HG03135 (cell line): ENCODE measurements around the gene ENPP7.

ENCODE experiments used
- ATAC-seq: cut with Tn5 transposase; IDR thresholded peaks from one replicate; pipeline ENCODE4 v1.9.1; 2021; ENCODE audit warnings: mild to moderate bottlenecking, moderate library complexity; ENCODE audit not compliant: unreplicated experiment

The ENPP7 gene

GRCh38 chr17:79730437-79730768 is 340 bp upstream of the ENPP7 start:
- no peak for ATAC-seq

DNA sequence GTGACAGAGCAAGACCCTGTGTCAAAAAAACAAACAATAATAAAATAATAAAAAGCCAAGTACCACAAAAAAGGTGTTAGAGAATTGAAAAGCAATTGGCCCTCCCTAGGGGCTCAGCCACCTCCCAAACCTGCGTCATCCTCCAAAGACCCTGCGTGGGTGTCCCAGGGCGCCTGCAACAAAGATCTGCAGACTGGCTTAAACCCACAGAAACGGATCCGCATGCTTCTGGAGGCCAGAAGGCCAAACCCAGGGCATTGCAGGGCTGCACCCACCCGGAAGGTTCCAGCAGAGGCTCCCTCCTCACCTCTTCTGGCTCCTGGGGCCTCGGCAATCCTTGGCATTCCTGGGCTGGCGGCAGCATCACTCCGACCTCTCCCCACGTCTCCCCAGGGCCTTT is 1.5 kb downstream of the ENPP7 start:
- ATAC-seq, result no peak

- no peak for ATAC-seq
Observed at GRCh38 chr17:79732804-79733691, 2.3 kb downstream of the ENPP7 start.

- no peak for ATAC-seq
Observed at GRCh38 chr17:79733692-79734070, 2.9 kb downstream of the ENPP7 start.

DNA sequence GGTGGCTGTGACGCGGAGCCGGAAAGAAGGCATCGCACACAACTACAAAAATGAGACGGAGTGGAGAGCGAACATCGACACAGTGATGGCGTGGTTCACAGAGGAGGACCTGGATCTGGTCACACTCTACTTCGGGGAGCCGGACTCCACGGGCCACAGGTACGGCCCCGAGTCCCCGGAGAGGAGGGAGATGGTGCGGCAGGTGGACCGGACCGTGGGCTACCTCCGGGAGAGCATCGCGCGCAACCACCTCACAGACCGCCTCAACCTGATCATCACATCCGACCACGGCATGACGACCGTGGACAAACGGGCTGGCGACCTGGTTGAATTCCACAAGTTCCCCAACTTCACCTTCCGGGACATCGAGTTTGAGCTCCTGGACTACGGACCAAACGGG is 4.4 kb downstream of the ENPP7 start:
- no peak for ATAC-seq

DNA sequence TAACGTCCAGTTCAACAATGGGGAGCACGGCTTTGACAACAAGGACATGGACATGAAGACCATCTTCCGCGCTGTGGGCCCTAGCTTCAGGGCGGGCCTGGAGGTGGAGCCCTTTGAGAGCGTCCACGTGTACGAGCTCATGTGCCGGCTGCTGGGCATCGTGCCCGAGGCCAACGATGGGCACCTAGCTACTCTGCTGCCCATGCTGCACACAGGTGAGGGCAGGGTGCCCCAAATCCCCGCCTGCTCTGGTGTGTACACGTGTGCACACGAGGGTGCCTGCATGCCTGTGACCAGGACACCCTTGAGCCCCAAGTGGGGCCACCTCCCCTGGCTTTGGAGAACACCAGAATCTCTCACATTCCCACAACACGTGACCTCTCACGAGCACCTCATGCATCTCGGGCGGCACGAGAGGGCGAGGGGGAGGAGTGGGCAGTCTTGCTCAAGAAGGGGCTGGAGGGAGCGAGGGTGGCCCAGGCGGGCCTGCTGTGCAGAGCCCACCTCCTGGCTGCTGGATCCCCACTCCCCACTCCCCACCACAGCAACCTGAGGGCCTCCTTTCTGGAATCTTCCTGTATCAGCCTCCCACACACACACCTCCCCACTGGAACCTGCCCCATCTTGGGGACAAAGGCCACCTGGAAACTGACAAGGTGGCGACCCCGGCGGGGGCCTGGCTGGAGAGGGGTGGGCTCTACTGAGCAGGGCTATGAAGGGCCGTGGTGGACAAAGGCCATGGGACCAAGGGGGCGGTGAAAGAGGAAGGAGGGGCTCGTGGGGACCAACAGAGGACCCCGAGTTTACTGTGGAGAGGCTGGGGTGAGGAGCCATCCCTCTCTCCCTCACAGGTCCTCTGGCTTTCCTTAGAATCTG is 6.5 kb downstream of the ENPP7 start:
- ATAC-seq, result no peak

- ATAC-seq, result no peak
Observed at GRCh38 chr17:79737922-79738578, 7.3 kb downstream of the ENPP7 start.

- ATAC-seq, result no peak
Observed at GRCh38 chr17:79738643-79739042, 7.9 kb downstream of the ENPP7 start.

DNA sequence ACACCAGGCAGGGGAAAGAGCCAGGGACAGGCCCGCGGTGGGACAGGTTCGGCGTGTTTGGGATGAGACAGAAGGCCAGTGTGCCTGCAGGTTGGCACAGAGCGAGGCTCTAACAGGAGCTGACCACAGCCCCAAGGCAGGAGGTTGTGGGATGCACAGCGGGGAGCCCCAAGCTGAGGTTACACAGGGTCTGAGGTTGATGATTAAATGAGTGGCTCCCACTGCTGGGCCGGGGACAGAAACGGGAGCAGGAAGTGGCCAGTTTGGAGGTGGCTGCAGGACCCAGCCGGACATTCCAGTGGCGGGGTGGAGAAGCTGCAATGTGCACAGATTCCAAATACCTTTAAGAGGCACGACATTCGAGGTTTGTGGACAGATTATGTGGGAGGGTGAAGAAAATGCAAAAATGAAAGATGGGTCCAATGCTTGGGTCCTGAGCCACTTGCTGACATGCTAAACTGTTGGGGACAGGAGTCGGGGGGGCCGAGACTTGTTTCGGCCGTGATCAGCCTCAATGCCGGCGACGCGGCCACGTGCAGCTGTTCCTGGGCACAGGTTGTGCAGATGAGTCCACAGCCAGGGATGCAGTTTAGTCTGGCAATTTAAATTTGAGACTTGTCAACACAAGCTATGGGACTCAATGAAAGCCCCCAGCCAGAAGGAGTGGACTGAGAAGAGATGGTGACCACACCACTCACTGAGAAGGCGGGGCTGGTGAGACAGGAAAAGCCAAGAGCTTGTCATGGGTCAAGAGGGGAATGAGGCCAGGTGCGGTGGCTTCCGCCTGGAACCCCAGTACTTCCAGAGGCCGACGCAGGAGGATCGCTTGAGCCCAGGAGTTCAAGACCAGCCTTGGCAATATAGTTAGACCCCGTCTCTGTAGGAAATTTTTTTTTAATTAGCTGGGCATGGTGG is 8.7 kb downstream of the ENPP7 start:
- no peak for ATAC-seq

GRCh38 chr17:79740413-79740812 is 9.7 kb downstream of the ENPP7 start:
- ATAC-seq, result no peak

DNA sequence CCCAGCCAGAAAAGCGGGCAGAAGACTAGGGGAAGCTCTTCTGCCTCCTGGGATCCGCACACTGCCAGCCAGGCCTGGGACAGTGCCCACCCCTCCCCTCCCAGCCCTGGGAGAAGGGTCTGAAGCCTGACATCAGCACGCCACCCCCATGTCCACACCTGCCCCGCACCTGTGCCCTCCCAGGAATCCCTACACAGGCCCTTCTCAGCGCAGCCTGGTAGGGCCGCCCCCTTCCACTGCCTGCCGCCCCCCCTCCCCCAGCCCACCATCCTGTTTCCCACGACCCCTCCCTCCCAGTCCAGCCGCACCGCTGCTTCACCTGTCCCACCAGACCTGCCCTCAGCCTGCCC is 10.6 kb downstream of the ENPP7 start:
- no peak for ATAC-seq

DNA sequence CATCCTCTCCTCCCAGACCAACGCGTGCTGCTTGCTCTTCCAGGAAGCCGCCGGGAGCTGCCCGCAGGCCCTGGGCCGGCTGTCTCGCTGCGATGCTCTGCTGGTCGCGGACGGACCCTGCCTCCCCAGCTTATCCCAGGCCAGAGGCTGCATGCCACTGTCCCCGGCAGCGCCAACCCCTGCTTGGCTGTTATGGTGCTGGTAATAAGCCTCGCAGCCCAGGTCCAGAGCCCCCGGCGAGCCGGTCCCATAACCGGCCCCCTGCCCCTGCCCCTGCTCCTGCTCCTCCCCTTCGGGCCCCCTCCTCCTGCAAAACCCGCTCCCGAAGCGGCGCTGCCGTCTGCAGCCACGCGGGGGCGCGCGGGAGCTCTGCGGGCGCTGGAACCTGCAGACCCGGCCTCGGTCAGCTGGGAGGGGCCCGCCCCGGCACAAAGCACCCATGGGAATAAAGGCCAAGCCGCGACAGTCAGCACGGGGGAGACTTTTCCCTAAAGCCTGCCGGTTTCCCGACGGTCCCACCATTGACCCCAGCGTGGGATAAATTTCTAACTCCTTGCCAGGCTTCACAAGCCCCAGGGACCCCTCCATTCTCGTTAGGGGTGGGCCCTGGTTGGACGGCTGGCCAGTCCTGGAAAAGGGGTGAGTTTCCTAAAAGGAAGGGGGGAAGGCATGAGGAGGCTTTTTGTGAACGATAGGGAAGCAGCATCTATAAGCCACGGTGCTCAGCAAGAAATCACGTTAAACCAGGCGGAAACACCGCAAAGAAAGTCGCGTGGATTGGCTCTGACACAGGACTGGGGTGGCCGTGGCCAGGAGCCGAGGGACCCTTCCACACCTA is 11.2 kb downstream of the ENPP7 start:
- ATAC-seq, result no peak

DNA sequence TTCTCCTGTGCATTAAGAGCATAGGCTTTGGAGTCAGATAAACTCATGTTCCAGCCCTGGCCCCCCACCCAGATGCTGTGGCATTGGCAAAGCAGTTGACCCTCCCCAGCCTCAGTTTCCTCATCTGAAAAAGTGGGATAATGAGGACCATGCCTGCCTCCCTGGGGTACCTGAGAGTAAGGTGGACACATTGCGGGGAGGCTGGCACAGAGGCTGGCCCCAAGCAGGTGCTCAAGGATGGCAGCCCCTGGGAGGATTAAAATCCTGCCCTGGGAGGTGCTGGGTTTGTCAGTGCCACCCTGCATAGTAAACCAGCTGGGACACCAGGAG is 11.8 kb downstream of the ENPP7 start:
- no peak for ATAC-seq

GRCh38 chr17:79742951-79743476 is 12.3 kb downstream of the ENPP7 start:
- ATAC-seq, result no peak

- no peak for ATAC-seq
Observed at GRCh38 chr17:79743614-79744013, 12.9 kb downstream of the ENPP7 start.

DNA sequence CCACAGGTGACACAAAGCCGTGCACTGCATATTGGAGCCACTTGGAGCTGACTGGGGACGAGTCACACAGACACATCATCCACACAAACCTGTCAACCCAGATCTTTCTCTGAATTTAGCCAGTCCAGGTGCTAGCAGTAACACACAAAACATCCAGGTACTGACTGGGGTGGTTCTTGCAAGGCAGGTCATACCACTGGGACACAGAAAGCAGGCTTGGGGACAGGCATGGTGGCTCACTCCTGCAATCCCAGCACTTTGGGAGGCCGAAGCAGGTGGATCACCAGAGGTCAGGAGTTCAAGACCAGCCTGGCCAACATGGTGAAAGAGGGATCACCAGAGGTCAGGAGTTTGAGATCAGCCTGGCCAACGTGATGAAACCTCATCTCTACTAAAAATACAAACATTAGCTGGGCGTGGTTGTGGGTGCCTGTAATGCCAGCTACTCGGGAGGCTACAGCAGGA is 14.9 kb downstream of the ENPP7 start:
- ATAC-seq, result no peak

- ATAC-seq, result no peak
Observed at GRCh38 chr17:79746889-79747507, 16.3 kb downstream of the ENPP7 start.

DNA sequence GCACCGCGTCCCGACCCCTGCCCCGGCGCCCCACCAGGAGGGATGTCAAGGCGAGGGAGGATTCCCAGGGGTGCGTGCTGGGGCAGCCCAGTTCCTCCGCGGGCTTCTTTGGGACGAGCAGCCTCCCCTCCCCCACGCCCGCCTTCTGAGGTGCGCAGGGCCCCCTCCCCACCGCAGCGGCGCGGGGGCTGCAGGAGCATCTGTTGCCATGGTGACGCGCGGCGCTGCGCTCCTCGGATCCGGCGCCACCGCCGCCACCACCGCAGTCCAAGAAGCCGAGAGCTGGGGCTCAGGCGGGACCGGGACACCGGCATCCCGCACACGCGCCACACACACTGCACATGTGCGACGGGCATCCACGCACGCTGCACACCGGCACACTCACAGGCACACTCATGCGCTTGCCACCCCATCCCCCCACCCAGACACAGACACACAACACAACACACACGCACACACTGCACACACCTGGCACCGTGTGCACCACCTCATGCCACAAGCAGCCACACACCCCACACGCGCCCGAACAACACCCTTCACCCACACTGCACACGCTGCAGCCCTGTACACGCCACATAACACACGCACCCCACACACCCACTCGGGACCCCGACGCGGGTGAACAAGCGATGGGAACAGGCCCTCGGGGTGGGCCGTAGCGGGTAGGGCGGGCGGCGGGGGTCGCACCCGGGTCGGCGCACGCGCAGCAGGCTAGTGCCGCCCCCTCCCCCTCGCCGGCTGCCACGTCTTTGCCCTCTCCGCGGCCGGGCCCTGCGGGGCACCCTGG is 17.0 kb downstream of the ENPP7 start:
- ATAC-seq, result no peak
